HG03139 (cell line): Measurements from ENCODE around the gene CLK3.
"Not testable (repeated sequence)": the region's sequence is repeated elsewhere in the genome, so short reads cannot be mapped to it uniquely, and the experiment has no call there.

ENCODE experiments used
- ATAC-seq: cut with Tn5 transposase; IDR thresholded peaks from one replicate; pipeline ENCODE4 v1.9.1; 2021; ENCODE audit not compliant: unreplicated experiment

Gene CLK3

DNA sequence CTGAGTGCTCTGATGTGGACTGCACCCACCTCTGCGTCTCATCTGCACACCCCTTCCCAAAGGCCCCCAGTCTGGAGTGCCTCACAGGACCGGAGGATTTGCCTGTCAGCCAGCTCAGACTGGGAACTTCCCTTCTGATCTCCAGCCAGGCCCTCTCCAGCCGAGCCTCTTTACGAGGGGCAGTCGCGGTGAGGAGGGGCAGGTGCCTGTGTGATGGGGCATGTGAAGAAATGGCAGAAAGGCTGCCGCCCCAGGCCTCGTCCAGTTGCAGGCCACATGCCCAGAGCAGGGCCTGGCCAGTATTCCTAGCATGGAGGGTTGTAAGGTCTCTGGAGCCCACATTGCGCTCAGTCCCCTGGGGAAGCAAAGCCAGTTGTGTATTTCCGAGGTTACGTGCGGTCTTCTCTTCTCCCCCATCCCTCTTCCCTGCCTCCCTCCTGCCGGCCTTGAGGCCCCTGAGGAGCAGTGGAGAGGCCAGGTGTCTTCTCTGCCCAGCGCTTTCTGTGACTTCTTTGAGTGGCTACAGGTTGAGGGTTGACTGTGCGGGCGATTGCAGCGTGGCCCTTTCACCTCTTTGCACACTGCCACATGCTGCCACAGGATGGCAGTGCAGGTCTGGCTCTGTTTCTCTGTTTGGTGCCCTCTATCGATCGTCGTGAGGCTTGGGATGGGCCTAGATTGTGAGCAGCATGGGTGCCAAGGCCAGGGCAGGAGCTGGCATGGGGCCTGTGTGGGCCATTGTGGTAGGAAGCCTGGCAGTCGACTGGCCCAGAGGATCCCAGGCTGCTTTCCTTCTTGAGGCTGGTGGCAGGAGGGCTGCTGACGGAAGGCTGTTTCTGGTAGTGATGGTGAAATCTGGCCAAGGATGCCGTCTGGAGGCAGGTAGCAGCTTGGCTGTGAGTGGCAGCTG lies 5.3 kb downstream of the CLK3 start:
- ATAC-seq: no peak

DNA sequence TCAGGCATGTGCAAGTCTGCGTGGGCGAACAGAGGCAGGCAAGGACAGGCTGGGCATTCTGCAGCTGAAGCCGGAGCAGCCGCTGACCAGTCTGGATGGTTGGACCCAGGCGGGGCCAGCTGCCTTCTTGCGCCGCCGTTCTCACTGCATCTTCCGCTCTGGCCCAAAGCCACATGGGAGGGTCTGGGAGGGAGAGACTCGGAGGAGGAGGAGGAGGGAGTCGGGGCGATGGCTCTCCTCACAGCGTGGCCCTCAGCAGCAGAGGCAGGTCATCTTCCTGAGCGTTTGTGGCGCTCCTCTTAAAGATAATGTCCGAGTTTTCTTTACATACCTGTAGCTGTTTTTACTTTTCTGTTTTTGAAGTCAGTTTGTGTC lies 5.9 kb downstream of the CLK3 start:
- ATAC-seq: no peak

DNA sequence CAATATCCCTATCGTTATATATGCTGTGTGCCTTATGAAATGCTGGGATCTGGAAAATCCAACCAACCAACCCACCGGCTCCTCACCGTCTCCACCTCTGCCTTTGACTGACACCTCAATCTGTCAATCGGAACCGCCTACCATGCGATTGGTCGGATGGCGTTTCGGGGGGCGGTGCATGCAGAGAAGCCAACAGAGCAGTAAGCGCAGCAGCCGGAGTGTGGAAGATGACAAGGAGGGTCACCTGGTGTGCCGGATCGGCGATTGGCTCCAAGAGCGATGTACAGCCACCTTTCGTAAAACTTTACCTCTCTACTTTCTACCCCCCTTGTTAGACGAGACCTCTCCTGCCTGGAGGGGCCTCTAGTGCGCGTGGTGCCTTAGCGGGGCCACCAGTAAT lies 6.3 kb downstream of the CLK3 start:
- ATAC-seq: no peak

DNA sequence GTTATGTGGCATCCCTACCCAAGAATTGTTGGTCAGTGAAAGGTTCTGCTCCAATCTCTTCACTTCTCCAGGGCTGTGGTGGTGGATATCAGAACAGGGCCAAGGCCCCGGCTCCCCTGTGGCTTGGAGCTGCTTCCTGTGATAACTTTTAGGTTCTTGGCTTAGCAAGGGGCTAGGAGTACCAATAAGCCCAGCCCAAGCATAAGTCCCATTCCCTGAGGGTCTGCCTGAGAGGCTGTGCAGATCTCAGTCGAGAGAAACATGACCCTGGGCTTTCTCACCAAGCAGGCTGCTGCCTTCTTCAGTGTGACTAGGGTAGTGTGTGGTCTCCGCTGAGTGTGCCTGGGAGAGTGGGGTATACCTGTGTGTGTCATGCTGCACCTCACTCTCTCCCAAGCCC lies 7.1 kb downstream of the CLK3 start:
- no peak for ATAC-seq

DNA sequence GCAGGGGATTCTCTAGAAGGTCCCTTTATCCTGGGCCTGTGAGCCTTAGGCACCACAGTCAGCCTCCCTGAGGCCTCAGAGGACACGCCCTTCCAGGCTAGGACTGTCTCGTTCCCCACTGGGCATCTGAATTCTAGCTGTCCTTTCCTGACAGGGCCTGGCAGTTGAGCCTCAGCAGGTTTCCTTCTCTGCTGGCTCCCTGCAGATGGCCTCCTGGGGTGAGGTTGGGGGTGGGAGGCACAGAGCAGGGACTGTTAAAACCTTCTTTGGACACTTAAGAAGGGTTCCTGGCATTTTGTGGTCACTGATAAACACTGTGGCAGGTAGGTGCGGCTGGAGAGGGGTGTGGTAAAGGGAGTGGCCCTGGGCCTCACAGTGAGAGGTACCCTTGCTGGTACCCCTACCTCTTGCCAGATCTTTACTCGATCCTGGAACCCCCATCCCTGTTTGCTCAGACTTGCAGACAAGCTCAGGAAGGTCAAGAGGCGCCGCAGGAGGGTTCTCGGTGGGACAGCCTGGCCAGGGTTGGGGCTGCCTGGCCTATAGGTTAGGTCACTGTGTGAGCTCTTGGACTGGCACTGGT lies 8.5 kb downstream of the CLK3 start:
- ATAC-seq: no peak

DNA sequence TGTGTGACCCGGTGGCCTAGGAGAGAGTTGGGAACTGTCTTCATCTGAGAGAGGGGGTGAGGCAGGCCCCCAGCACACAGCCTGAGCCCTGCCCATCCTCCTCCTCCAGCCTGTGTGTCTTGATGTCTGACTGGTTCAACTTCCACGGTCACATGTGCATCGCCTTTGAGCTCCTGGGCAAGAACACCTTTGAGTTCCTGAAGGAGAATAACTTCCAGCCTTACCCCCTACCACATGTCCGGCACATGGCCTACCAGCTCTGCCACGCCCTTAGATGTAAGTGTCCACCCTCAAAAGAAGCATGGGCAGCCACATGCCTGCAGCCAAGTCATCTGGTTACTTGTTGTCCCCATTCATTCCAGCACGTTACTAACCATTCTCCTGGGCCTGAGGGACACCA lies 10.1 kb downstream of the CLK3 start:
- ATAC-seq: no peak

DNA sequence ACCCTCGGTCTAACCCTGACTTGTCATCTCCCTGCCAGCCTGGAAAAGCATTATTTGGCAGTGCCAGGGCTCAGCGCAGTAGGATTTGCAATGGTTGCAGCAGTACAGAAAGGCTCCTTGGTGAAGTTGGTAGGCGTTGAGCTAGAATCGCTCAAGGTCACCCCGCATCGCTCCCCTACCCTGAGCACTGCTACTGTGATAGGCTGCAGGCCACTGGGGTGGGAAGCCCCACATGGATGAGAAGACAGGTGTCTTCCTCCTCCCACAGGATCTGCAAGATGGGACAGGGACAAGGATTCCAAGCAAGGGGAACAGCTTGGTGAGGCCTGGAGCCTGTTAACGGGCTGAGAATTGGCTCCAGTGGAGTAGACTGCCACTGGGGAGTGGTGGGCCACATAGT lies 10.7 kb downstream of the CLK3 start:
- no peak for ATAC-seq

DNA sequence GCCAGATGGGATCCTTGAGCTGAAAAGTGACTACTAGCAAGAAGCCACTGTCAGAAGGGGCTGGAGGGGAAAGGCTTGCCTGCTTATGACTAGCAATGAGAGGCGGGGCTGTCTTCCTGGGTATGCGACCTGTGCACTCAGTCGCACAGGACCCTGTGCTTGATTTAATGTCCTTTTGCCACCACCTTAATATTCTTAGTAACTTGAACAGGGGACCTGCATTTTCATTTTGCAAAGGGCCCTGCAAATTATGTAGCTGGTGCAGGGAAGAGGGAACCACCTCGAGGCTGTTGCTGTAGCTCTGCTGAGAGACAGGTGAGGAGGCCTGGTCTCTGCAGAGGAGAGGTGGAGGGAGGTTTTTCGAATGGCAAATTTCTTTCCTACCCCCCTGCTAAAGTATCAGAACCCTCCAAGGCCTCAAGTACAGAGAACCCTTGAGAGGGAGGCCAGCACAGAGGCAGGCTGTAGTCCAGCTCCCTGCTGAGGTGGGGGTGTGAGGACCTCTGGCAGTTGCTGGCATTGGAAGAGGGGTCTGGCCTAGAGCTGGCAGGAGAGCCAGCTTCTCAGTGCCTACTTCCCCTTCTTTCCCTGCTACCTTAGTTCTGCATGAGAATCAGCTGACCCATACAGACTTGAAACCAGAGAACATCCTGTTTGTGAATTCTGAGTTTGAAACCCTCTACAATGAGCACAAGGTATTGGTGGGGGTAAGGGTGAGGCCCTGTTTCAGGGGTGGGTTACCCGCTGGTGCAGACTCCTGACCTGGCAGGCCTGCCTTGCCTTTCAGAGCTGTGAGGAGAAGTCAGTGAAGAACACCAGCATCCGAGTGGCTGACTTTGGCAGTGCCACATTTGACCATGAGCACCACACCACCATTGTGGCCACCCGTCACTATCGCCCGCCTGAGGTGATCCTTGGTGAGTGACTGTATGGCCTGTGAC lies 11.4 kb downstream of the CLK3 start:
- ATAC-seq: no peak

DNA sequence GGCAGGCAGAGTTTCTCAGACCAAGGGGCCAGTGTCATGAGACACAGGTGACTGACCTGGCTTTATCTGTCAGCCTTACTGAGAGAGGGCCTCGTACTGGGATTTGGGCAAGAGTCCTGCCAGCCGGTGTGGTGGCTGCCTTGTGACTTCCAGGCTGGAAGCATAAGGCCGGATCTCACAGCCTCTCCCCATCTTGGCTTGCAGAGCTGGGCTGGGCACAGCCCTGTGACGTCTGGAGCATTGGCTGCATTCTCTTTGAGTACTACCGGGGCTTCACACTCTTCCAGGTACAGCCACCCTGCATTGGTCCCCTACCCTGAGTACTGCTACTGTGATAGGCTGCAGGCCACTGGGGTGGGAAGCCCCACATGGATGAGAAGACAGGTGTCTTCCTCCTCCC lies 12.1 kb downstream of the CLK3 start:
- no peak for ATAC-seq

DNA sequence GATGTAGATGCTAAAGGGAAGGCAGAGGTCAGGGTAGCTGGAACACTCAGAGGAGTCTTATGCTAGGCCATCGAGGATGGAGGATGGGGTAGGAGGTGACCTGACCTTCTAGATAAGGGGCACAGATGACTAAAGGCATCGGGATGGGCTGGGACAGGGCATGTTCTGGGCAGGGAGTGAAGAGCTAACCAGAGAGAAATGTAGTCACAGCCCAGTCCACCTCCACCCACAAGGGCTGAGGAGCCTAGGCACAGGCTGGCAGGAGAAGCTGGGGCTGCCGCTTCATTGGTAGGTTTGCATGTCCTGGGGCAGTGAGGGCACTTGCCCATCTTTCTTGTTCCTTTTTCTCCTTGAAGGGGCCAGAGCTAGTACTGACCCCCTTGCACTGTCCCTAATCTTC lies 12.6 kb downstream of the CLK3 start:
- no peak for ATAC-seq

DNA sequence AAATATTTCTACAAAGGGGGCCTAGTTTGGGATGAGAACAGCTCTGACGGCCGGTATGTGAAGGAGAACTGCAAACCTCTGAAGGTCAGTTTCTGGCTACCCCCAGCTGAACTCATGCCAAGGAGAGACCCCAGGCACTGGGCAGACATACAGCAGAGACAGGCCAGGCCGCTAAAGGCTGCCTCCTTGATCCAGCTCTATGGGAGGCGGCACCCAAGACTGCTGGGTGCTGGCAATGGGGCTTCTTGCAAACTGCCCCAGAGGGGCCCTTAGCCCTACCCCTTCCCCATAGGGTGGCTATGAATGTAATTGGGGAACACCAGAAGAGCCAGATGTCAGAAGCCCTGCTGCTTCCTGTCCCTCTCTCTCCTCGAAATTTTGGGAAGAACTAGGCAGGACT lies 13.3 kb downstream of the CLK3 start:
- ATAC-seq: no peak

DNA sequence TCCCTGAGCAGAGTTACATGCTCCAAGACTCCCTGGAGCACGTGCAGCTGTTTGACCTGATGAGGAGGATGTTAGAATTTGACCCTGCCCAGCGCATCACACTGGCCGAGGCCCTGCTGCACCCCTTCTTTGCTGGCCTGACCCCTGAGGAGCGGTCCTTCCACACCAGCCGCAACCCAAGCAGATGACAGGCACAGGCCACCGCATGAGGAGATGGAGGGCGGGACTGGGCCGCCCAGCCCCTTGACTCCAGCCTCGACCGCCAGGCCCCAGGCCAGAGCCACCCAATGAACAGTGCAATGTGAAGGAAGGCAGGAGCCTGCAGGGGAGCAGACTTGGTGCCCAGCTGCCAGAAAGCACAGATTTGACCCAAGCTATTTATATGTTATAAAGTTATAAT lies 14.1 kb downstream of the CLK3 start:
- not testable (repeated sequence) for ATAC-seq

DNA sequence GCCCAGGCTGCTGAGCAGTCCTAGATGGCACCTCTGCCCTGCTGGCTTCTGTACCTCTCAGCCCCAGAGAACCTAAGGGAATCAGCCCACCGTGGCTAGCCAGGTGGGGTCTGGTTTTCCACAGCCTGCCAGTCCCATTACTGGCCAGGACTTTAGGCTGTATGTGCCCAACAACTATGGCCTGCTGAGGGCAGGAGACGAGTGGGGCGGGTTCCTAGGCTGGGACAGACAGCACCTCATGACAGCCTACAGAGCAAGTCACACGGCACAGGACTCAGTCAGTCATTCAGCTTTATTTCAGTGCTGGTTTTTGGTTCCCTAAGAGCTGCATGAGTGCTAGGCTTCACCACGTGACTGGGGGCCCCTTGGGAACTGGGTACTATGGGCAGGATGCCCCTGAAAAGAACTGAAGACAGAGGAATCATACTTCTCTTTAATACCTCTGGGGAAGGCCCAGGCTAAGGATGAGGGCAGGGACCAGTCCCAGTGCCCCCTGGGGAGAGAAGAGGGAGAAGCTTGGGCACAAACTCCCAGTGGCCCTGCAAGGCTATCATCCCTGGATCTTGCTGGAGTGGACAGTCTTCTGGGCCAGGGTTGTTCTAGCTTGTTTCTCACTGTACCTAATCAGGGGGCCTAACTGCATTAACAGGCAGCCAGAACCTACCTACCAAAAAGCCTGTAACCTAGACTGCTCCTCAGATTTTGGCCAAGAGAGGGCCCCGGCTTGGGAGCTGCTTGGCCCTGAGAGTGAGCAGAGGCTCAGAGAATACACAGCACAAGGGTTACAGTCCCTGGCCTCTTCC lies 14.8 kb downstream of the CLK3 start:
- ATAC-seq: no peak

DNA sequence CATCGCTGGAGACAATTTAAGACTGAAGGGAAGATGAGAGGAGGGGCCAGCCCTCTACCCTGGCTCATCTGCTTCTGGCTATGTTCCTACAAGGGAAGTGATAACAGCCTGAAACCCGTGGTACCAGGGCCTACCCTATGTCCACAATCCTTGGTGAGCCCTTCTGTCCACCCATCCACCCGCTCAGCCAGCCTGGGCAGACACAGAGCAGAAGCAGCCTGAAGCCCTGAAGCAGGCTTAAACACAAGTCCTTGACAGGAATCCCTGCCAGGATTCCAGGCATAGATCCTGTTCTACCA lies 15.4 kb downstream of the CLK3 start:
- no peak for ATAC-seq

DNA sequence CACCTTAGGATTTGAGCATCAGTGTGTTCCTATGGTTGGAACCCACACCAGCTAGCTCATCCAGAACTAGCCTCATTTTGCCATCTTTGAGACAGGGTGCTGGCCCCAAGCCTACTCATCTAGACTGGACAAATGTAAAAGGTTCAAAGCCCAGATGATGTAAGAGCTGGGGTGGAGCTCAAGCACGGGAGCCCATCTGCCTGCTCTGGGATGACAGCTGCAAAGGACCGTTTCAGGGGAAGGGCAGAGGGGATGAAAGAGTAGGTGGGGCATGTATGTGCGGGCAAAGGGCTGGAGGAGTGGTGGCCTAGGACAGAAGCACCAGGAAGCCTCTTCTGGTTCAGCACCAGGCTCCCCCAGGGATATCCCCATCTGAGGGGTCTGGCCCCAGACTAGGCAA lies 15.8 kb downstream of the CLK3 start:
- ATAC-seq: no peak

DNA sequence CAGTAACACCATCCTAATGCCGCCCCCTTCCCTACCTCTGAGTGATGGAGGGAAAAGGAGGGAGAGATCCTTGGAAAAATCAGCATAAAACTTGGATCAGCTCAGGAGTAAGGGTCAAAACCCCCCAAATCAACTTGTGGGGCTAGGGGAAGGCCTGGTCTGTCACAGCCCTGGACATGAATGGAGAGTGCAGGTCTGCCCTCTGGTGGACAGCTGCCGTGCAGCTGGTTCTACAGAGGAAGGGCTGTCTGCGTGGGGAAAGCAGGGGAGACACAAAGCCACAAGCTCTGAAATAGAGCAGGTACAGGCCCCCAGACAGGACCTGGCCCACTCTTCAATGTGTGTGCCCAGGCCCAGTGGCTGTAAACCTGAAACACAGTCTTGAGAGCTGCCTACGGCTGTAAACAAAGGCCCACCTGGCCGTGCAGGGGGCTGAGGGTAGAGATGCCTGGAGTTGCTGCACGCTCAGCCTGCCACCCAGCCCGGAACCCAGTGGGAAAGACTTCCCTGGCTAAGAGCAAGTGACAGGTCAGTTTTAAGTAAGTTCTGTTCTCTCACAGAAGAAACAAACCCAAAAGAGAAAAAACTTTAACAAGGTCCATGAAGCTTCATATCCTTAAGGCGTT lies 16.4 kb downstream of the CLK3 start:
- no peak for ATAC-seq

DNA sequence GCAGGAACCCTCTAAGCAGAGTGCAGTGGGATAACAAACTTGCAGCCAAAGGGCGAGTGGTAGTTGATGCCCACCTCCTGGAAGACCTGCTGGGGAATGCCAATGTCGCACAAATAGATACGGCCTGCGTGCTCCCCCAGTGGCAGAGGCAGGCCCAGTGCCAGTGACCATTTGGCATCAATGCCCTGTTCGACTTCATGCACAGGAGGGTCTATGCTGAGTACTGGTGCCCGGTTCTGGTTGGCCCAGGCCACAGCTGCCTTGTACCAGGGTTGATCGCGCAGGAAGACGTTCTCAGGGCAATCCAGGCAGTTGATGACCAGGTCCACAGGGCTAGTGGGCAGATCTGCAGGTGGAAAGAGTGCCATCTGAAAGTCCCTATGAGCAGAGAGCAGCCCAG lies 17.0 kb downstream of the CLK3 start:
- no peak for ATAC-seq

DNA sequence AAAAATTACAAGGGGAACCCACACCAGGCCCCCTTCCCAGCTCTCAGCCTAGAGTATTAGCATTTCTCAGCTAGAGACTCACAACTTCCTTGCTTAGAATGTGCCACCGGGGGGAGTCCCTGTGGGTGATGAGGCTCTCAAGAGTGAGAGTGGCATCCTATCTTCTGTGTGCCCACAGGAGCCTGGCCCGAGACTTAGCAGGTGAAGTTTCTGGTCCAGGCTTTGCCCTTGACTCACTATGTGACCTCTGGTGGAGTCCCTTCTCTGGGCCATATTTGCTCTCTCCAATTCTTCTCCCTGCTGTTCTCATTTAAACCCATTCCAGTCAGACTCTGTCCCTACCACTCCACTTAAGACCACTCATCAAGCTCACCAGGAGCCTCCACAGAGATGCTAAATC lies 18.1 kb downstream of the CLK3 start:
- ATAC-seq: no peak

DNA sequence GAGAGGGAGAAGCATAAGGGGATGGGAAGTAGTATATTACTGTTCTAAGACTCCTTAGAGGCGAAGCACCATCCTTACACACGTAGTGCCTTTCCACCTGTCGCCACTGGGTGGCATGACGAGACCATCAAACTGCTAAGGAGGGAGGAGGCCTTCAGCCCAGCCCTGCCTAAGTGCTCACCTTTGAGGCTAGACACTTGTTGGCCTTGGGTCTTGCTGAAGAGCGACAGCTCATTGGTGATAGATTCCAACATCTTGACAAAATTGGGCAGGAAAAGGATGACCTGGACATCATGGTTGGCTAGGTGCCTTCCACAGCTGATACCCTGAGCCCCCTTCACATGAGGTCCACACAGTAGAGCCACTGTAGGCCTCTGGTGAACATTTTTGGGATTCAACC lies 19.6 kb downstream of the CLK3 start:
- ATAC-seq: no peak

DNA sequence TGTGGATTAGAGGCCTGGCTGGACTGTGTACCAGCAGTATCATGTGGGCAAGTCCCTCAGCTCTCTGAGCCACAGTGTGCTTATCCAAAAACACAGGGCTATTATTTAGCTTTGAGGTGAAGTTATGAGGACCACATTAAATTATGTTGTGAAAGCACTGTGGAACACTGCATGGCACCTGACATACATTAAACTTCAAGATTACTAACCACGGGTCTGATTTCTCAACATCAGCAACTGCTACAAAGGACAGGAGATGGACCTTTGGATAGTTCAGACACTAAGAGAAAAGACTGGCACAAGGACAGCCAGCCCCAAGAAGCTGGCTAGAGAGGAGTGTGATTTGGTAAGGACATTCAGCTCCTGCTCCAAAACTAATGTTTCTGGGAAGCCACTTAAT lies 21.3 kb downstream of the CLK3 start:
- no peak for ATAC-seq

DNA sequence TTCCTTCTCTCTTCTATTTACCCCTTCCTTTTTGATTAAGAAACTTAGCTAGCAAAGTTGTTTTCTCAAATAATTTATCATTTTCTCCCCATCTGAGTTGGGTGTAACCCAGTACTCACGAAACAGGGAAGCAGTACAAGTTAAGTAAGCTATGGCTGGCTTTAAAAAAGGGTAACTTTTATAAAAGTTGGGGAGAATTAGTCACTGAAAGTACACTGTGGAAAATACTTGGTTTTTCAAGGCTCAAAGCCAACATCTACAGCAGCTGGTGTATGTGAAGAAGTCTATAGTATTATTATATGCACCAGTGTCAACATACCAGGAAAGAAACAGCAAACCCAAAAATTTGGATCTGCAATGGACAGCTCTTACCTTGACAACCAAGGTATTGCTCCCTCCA lies 25.5 kb downstream of the CLK3 start:
- no peak for ATAC-seq
